HepG2 (cell line): ENCODE results near the gene PISD. TPM values are rescaled to one million over a fixed set of nuclear protein-coding genes. Genes with fewer than 3 reads are reported as not detected.

ENCODE experiments used
- AFF4 ChIP-seq: sonication (generic); formaldehyde crosslinking; IDR thresholded peaks from 2 replicates; pipeline ENCODE4 v1.4.0; 2020; ENCODE audit warnings: missing genetic modification reagents
- ATF7 ChIP-seq, 2 experiments: fragments of 450-650 bp in 1 of 2; sonication (generic) in 1 of 2; formaldehyde crosslinking in 1 of 2; IDR thresholded peaks; 2 replicates each; pipeline versions ENCODE4 v1.4.0 to v1.6.1; 2016 to 2020; ENCODE audit warnings: antibody characterized with exemption in 1 of 2, mild to moderate bottlenecking in 1 of 2, missing genetic modification reagents in 1 of 2
- CBFB ChIP-seq: sonication (generic); formaldehyde crosslinking; IDR thresholded peaks from 2 replicates; pipeline ENCODE4 v1.4.0; 2020; ENCODE audit warnings: missing genetic modification reagents
- KLF9 ChIP-seq: IDR thresholded peaks from 2 replicates; pipeline ENCODE4 v1.6.1; 2016; ENCODE audit warnings: low read depth
- RFXAP ChIP-seq: sonication (generic); formaldehyde crosslinking; IDR thresholded peaks from 2 replicates; pipeline ENCODE4 v1.4.0; 2020; ENCODE audit warnings: missing genetic modification reagents, borderline replicate concordance
- UBTF ChIP-seq: sonication (generic); formaldehyde crosslinking; IDR thresholded peaks from 2 replicates; pipeline ENCODE4 v1.4.0; 2020; ENCODE audit warnings: mild to moderate bottlenecking, missing genetic modification reagents
- ZBTB44 ChIP-seq: sonication (generic); formaldehyde crosslinking; IDR thresholded peaks from 2 replicates; pipeline ENCODE4 v1.4.0; 2020; ENCODE audit warnings: missing genetic modification reagents
- ZHX2 ChIP-seq, 2 experiments: sonication (generic) in 1 of 2; formaldehyde crosslinking in 1 of 2; IDR thresholded peaks; 2 replicates each; pipeline versions ENCODE4 v1.6.1 to v1.9.0; 2014 to 2022; ENCODE audit warnings: antibody characterized with exemption in 1 of 2, borderline replicate concordance in 1 of 2, inconsistent platforms in 1 of 2, low read depth in 1 of 2, missing genetic modification reagents in 1 of 2
- ZNF17 ChIP-seq: sonication (generic); formaldehyde crosslinking; IDR thresholded peaks from 2 replicates; pipeline ENCODE4 v1.5.0; 2020; ENCODE audit warnings: mild to moderate bottlenecking, missing genetic modification reagents
- ZNF430 ChIP-seq: sonication (generic); formaldehyde crosslinking; IDR thresholded peaks from 2 replicates; pipeline ENCODE4 v1.9.0; 2021; ENCODE audit warnings: mild to moderate bottlenecking, missing genetic modification reagents
- ZNF432 ChIP-seq: sonication (generic); formaldehyde crosslinking; IDR thresholded peaks from 2 replicates; pipeline ENCODE4 v1.5.0; 2020; ENCODE audit warnings: missing genetic modification reagents, mild to moderate bottlenecking, borderline replicate concordance
- ZNF572 ChIP-seq: sonication (generic); formaldehyde crosslinking; IDR thresholded peaks from 2 replicates; pipeline ENCODE4 v1.5.1; 2020; ENCODE audit warnings: mild to moderate bottlenecking, missing genetic modification reagents
- polyA plus RNA-seq, 8 experiments: library from polyadenylated mRNA; depleted of rRNA in 3 of 8; stranded (reverse) in 7 of 8; unstranded in 1 of 8; fragments of >200 nt; fragmentation: Illumina TruSeq in 4 of 8; extraction: Trizol in 4 of 8; gene quantifications; 2 replicates each; pipeline versions ENCODE4 v1.2.1 to v1.2.3, GENCODE V29; 2011 to 2016; ENCODE audit warnings: low read depth in 4 of 8, missing spikeins in 1 of 8, mixed read lengths in 1 of 8; ENCODE audit not compliant: insufficient read depth in 1 of 8
- total RNA-seq, 5 experiments: library from RNA; depleted of rRNA; stranded (reverse); fragments of >200 nt; fragmentation: Illumina TruSeq; extraction: Trizol; gene quantifications; 2 replicates each; pipeline ENCODE4 v1.2.3, GENCODE V29; 2016; ENCODE audit warnings: low read depth in 1 of 5

The PISD gene
- total and polyA plus RNA-seq, 2 of the 13 experiments (the other 11 are each of a cell fraction or from before 2014, with no cell fraction given) = 30.1 to 47.7 TPM

- TF ChIP-seq ZHX2 (IDR thresholded peaks at IDR 0.05; ENCODE audit: low read depth) (no peak), ZHX2 (CRISPR knock-in tag; IDR thresholded peaks at IDR 0.05; ENCODE audit: borderline replicate concordance) (no peak), ZNF430 (CRISPR knock-in tag) (0 out of 2 replicates have a peak, but pooled peaks have one; percentile 40), ZNF572 (CRISPR knock-in tag) (no peak), UBTF (CRISPR knock-in tag) (peak; percentile 58), ZNF432 (CRISPR knock-in tag) (no peak), RFXAP (no peak), ZNF17 (CRISPR knock-in tag) (no peak), KLF9 (CRISPR knock-in tag) (no peak), ATF7 (IDR thresholded peaks at IDR 0.05) (no peak), ATF7 (CRISPR knock-in tag; IDR thresholded peaks at IDR 0.05) (no peak), AFF4 (no peak), CBFB (CRISPR knock-in tag) (no peak), ZBTB44 (CRISPR knock-in tag) (no peak)
These were observed 45.6 kb downstream of the PISD start (continued) for GRCh38 chr22:31616315-31616980.
